Coronary artery (tissue), 2 donors: ENCODE data around the gene ZNF618.

Source experiments
- DNase-seq: peaks from one replicate; pipeline ENCODE4 v3.0.0-alpha.2; 2017; ENCODE audit warnings: low spot score
- H3K27ac ChIP-seq, 2 donors: fragments of 200-600 bp; sonication (generic); one replicate each; pipeline ENCODE4 v1.5.1; 2016 to 2019
- H3K4me3 ChIP-seq: fragments of 200-600 bp; sonication (generic); 2 replicates; pipeline ENCODE4 v1.5.1; 2016; ENCODE audit warnings: mild to moderate bottlenecking, moderate library complexity
- CTCF ChIP-seq: fragments of 200-600 bp; sonication (generic); IDR thresholded peaks from one replicate; pipeline ENCODE4 v1.5.1; 2019; ENCODE audit warnings: antibody characterized with exemption

The ZNF618 gene

DNA sequence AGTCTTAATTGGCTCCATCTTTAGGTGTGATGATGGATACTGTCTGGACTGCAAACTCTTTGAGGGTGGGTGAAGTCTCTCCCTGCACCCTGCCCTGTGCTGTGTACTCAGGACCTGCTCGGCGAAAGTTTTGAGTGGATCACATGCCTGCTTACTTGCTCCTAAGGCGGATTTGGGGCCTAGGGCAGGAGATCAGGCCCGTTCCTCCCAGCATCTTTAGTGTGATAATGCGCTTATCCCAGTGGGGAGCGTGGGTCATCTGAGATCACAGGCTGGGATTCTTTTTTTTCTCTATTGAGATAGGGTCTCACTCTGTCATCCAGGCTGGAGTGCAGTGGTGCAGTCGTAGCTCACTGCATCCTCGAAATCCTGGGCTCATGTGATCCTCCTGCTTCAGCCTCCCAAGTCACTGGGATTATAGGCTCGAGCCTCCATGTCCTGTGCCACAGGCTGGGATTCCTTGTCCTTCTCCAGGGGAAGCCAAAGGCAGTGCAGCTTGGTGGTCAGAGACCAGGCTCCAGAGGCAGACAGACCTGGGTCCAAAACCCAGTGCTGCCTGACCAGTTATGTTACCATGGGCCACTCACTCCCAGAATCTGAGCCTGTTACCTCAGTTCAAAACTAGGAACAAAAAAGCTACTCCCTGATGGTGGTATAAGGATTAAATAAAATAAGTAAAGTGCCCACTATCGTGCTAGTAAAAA is 59.7 kb downstream of the ZNF618 start:
- Histone ChIP-seq H3K4me3 (no peak overlapping the region), H3K27ac (no peak overlapping the region)
- DNase-seq, result peak; percentile 58
- TF ChIP-seq CTCF, result no peak

DNA sequence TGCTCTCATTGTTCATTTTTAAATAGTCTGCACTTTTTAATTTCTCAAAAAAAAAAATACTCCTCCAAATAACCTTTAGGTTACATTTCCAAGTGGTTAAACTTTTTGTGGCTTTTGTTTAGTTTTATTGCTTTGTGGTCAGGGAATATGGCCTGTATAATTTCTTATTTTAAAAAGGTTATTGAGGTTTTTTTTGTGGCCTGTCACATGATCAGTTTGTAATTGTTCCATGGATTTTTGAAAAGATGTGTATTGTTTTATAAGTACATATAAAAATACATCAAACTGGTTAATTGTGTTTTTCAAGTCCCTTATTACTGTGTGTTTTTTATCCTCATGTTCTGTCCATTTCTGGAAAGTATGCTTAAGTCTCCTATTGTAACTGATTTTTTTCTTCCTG is 64.0 kb downstream of the ZNF618 start:
- DNase-seq, result no peak
- Histone ChIP-seq H3K4me3 (no peak overlapping the region), H3K27ac (no peak overlapping the region)
- no peak for TF ChIP-seq CTCF

DNA sequence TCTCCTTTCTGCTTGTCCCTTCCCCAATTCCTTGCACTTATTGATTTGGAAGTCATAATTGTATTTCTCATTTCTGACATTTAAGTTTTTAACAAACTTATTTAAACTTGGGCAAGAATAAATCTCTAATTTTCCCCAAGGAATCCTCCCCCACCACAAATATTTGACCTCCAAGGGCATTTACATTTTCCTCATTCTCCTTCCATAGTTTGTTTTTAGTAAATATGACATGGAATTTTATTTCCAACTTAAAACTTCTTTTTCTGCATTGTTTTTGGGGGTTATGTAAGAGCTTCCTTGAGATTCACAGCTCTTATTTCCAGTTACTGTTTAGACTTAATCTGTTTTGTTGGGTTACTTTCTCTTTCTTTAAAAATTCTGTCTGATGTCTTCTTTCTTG is 64.9 kb downstream of the ZNF618 start:
- no peak for DNase-seq
- no peak overlapping the region for H3K27ac ChIP-seq
- no peak for TF ChIP-seq CTCF
- no peak overlapping the region for H3K4me3 ChIP-seq

DNA sequence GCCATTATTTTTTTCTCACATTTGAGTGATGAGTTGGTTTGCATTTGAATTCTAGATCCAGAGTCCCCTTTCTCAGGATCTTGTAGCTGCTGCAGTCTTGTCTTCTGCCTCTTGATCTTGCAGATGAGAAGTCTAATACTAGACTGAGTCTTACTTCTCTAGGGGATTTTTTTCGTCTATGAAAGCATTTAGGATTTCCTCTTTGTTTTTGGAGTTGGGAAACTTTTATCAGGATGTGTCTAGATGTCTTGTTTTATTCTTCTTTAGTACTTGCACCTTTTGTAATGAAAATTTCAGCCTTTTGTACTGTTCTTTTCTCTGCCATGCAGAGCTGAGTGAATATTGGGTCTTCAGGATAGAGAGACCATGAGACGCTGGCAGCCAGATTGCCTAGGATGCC is 65.4 kb downstream of the ZNF618 start:
- no peak for TF ChIP-seq CTCF
- no peak for DNase-seq
- H3K27ac ChIP-seq, result no peak overlapping the region

DNA sequence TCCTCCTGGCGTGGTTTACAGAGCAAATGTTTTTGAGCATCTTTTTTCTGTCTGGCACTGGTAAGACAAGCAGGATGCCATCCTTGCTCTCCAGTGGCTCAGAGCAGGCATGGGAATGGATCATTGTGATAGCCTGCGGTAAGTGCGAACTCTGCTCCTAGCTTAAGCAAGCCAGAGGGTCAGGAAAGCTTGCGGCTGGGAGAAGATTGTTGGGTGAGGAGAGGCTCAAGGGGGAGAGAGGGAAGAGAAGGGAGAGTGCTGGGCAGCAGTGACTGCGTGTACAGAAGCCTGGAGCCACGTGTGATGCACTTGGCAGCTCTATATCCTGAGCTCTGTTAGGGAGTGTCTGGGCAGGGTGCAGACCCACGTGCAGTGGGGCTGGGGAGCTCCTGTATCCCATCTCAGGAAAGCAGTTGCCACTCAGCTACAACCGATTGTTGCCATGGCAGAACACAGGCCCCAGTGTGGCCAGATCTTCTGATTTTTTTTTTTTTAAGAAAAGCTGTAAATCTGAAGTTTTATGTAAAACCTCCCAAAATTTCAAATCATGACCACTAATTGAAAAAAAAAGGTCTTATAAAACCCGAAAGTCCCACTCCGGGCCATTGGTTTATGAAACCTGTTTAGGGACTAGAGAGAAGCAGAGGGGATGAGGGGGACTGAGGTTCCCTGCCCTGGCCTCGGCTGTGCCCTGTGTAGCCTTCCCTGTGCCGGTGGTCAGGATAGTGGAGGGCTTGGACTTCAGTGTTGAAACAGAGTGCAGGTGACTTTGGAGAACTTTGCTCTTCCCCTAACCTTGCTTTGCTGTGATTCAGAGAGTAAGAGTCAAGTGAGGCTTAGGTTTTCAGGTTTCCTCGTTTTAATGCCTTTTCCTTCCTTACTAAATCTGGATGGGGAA is 67.3 kb downstream of the ZNF618 start:
- H3K4me3 ChIP-seq, result no peak overlapping the region
- no peak overlapping the region for H3K27ac ChIP-seq
- no peak for TF ChIP-seq CTCF
- DNase-seq, result peak; percentile 46

More for the DNA sequence above, 65.4 kb downstream of the ZNF618 start:
- no peak overlapping the region for H3K4me3 ChIP-seq

- no peak for TF ChIP-seq CTCF
- Histone ChIP-seq H3K4me3 (no peak overlapping the region), H3K27ac (no peak overlapping the region)
- DNase-seq, result peak; percentile 16
Measured at GRCh38 chr9:113945784-113946183, 69.7 kb downstream of the ZNF618 start.
